ENCODE data around the gene SENP2.

- TF ChIP-seq CTCF (IDR thresholded peaks at IDR 0.05) (no peak), POLR2A (IDR thresholded peaks at IDR 0.05) (no peak)
Measured at GRCh38 chr3:185631508-185632206, 45.6 kb downstream of the SENP2 start.
